GM21447 (cell line): Measurements from ENCODE around the gene NEAT1.
A peak's percentile ranks its signal among the peaks of the same experiment; 100 is the strongest.
"Not testable (repeated sequence)": the region's sequence is repeated elsewhere in the genome, so short reads cannot be mapped to it uniquely, and the experiment has no call there.

Source experiments
- ATAC-seq: cut with Tn5 transposase; IDR thresholded peaks from one replicate; pipeline ENCODE4 v1.9.1; 2021; ENCODE audit not compliant: unreplicated experiment

Gene NEAT1

GRCh38 chr11:65448418-65449105 is 26.0 kb downstream of the NEAT1 start:
- ATAC-seq = no peak

GRCh38 chr11:65451301-65451700 is 28.7 kb downstream of the NEAT1 start:
- not testable (repeated sequence) for ATAC-seq

GRCh38 chr11:65452259-65452658 is 29.7 kb downstream of the NEAT1 start:
- not testable (repeated sequence) for ATAC-seq

GRCh38 chr11:65452806-65453490 is 30.4 kb downstream of the NEAT1 start:
- ATAC-seq = no peak

- ATAC-seq = no peak
These were observed 31.7 kb downstream of the NEAT1 start for GRCh38 chr11:65454311-65454695.

GRCh38 chr11:65454696-65455456 is 32.3 kb downstream of the NEAT1 start:
- ATAC-seq = peak; percentile 90

GRCh38 chr11:65456418-65456817 is 33.8 kb downstream of the NEAT1 start:
- no peak for ATAC-seq

GRCh38 chr11:65459552-65459951 is 37.0 kb downstream of the NEAT1 start:
- no peak for ATAC-seq

GRCh38 chr11:65465471-65465870 is 42.9 kb downstream of the NEAT1 start:
- ATAC-seq = not testable (repeated sequence)

GRCh38 chr11:65467306-65467705 is 44.7 kb downstream of the NEAT1 start:
- not testable (repeated sequence) for ATAC-seq

GRCh38 chr11:65468874-65469333 is 46.3 kb downstream of the NEAT1 start:
- ATAC-seq = no peak

GRCh38 chr11:65470433-65471049 is 47.9 kb downstream of the NEAT1 start:
- no peak for ATAC-seq

GRCh38 chr11:65471447-65471891 is 48.9 kb downstream of the NEAT1 start:
- no peak for ATAC-seq

GRCh38 chr11:65472588-65473277 is 50.1 kb downstream of the NEAT1 start:
- not testable (repeated sequence) for ATAC-seq

GRCh38 chr11:65473278-65473860 is 50.8 kb downstream of the NEAT1 start:
- ATAC-seq = no peak

- ATAC-seq = no peak
These were observed 52.3 kb downstream of the NEAT1 start for GRCh38 chr11:65474864-65475263.

- no peak for ATAC-seq
These were observed 54.1 kb downstream of the NEAT1 start for GRCh38 chr11:65476632-65477148.

GRCh38 chr11:65477149-65477965 is 54.8 kb downstream of the NEAT1 start:
- peak; percentile 75 for ATAC-seq
